ENCODE results near the gene NR2C2AP. TPM values are rescaled to one million over a fixed set of nuclear protein-coding genes. Genes with fewer than 3 reads are reported as not detected.

NR2C2AP gene
- total and polyA plus RNA-seq, 3 donors from 2014 or later: 7.0 to 9.6 (median 9.4) TPM

- Histone ChIP-seq H3K27ac (no peak overlapping the region), H3K4me1 (no peaks in the 10 kb centered on the region), H3K36me3 (ENCODE audit: low read depth, missing control alignments) (no peaks in the 10 kb centered on the region), H3K27me3 (no peaks in the 10 kb centered on the region), H3K9me3 (no peaks in the 10 kb centered on the region), H3K4me3 (no peak overlapping the region)
- 71 to 86% methylated on average over 5 to 9 of the region's 9 CpGs for WGBS, 2 donors
- intact Hi-C loops (cut with DNase I; ENCODE audit: low total_unique reads): no loop called here
- DNase-seq: no peak
- no peak for TF ChIP-seq POLR2A (IDR thresholded peaks at IDR 0.05)
- no peak for TF ChIP-seq CTCF (IDR thresholded peaks at IDR 0.05)
These were observed 27.8 kb upstream of the NR2C2AP start for GRCh38 chr19:19230999-19231398.

GRCh38 chr19:19229701-19230100 lies 26.5 kb upstream of the NR2C2AP start:
- intact Hi-C loops (cut with DNase I; ENCODE audit: low total_unique reads): no loop called here
- H3K36me3 ChIP-seq (ENCODE audit: low read depth, missing control alignments): no peaks in the 10 kb centered on the region

GRCh38 chr19:19227217-19227616 lies 24.0 kb upstream of the NR2C2AP start:
- Histone ChIP-seq H3K9me3 (no peaks in the 10 kb centered on the region), H3K27ac (no peak overlapping the region), H3K4me3 (no peak overlapping the region), H3K27me3 (no peaks in the 10 kb centered on the region), H3K4me1 (no peaks in the 10 kb centered on the region), H3K36me3 (ENCODE audit: low read depth, missing control alignments) (no peaks in the 10 kb centered on the region)
- TF ChIP-seq CTCF (IDR thresholded peaks at IDR 0.05): no peak
- no peak for TF ChIP-seq POLR2A (IDR thresholded peaks at IDR 0.05)
- no peak for DNase-seq
- intact Hi-C loops (cut with DNase I; ENCODE audit: low total_unique reads): no loop called here
- whole genome bisulfite sequencing, 2 donors: 70 to 100% methylated on average over 1 to 4 of the region's 4 CpGs

More at GRCh38 chr19:19229701-19230100, 26.5 kb upstream of the NR2C2AP start:
- Histone ChIP-seq H3K4me3 (no peak overlapping the region), H3K4me1 (no peaks in the 10 kb centered on the region), H3K9me3 (no peaks in the 10 kb centered on the region), H3K27me3 (no peaks in the 10 kb centered on the region), H3K27ac (no peak overlapping the region)
- WGBS, 2 donors: 67 to 75% methylated on average over 3 of the region's 3 CpGs
- no peak for TF ChIP-seq POLR2A (IDR thresholded peaks at IDR 0.05)
- TF ChIP-seq CTCF (IDR thresholded peaks at IDR 0.05): no peak
- DNase-seq: no peak

GRCh38 chr19:19226663-19227062 lies 23.4 kb upstream of the NR2C2AP start:
- Histone ChIP-seq H3K27ac (no peak overlapping the region), H3K4me1 (no peaks in the 10 kb centered on the region), H3K4me3 (no peak overlapping the region), H3K9me3 (no peaks in the 10 kb centered on the region), H3K36me3 (ENCODE audit: low read depth, missing control alignments) (no peaks in the 10 kb centered on the region), H3K27me3 (no peaks in the 10 kb centered on the region)
- no peak for DNase-seq
- intact Hi-C loops (cut with DNase I; ENCODE audit: low total_unique reads): no loop called here
- TF ChIP-seq POLR2A (IDR thresholded peaks at IDR 0.05): no peak
- TF ChIP-seq CTCF (IDR thresholded peaks at IDR 0.05): no peak
- 20 to 56% methylated on average over 1 to 10 of the region's 10 CpGs for WGBS, 2 donors

GRCh38 chr19:19226204-19226603 lies 23.0 kb upstream of the NR2C2AP start:
- WGBS, 2 donors: 73 to 84% methylated on average over 5 of the region's 5 CpGs
- Histone ChIP-seq H3K4me3 (no peak overlapping the region), H3K27me3 (no peaks in the 10 kb centered on the region), H3K27ac (no peak overlapping the region), H3K9me3 (no peaks in the 10 kb centered on the region), H3K4me1 (no peaks in the 10 kb centered on the region), H3K36me3 (ENCODE audit: low read depth, missing control alignments) (no peaks in the 10 kb centered on the region)
- DNase-seq: no peak
- no peak for TF ChIP-seq POLR2A (IDR thresholded peaks at IDR 0.05)
- no peak for TF ChIP-seq CTCF (IDR thresholded peaks at IDR 0.05)
- intact Hi-C loops (cut with DNase I; ENCODE audit: low total_unique reads): no loop called here

Data from testis (tissue), 3 donors.